ENCODE results near the gene DPM2. TPM values are rescaled to one million over a fixed set of nuclear protein-coding genes. Genes with fewer than 3 reads are reported as not detected.

The DPM2 gene
- total and polyA plus RNA-seq, 2 experiments from 2014 or later, result 36.6 to 92.4 TPM

DNA sequence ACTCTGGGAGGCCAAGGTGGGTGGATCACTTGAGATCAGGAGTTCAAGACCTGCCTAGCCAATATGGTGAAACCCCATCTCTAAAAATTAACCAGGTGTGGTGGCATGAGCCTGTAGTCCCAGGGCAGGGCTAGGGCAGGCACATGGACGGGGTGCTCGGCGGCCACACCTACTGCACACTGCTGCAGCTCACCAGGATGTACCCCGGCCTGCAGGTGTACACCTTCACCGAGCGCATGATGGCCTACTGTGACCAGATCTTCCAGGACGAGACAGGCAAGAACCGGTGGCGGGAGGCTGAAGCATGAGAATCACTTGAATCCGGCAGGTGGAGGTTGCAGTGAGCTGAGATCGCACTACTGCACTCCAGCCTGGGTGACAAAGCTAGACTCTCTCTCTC is 24.0 kb downstream of the DPM2 start:
- H3K4me3 Mint-ChIP-seq, result no peak overlapping the region
- no peak overlapping the region for H3K27ac Mint-ChIP-seq
- no peak overlapping the region for H2AFZ ChIP-seq
- DNase-seq (ENCODE audit: low spot score) (no peak), ATAC-seq (no peak)
- H3K9me3 Mint-ChIP-seq, result no peaks in the 10 kb centered on the region; the same call in 2 of the 3 replicates
- peaks cover 17% of the 10 kb centered on the region for H3K4me1 Mint-ChIP-seq
- H3K27me3 Mint-ChIP-seq (ENCODE audit: insufficient read depth, low read depth, poor library complexity), result peaks cover 10% of the 10 kb centered on the region
- H4K20me1 ChIP-seq (replicated peaks; ENCODE audit: insufficient read depth), result peaks cover 5% of the 10 kb centered on the region
- H3K36me3 Mint-ChIP-seq (ENCODE audit: low read depth), result peaks cover 19% of the 10 kb centered on the region; the same call in 2 of the 3 replicates
- H3K36me3 ChIP-seq (ENCODE audit: insufficient read depth), result no peaks in the 10 kb centered on the region
- H3F3A ChIP-seq (replicated peaks; ENCODE audit: low read depth), result peaks cover 15% of the 10 kb centered on the region; the same call in 1 of the 2 replicates
- no peak for TF ChIP-seq JUNB (IDR thresholded peaks at IDR 0.05; ENCODE audit: unreplicated experiment)
- no peak for TF ChIP-seq POLR2AphosphoS5 (IDR thresholded peaks at IDR 0.05; ENCODE audit: low read depth)
- TF ChIP-seq STAT1 (IDR thresholded peaks at IDR 0.05; ENCODE audit: unreplicated experiment), result no peak
- no peak for TF ChIP-seq ETS1 (IDR thresholded peaks at IDR 0.05)
- no peak for TF ChIP-seq CREB1 (CRISPR knock-in tag; IDR thresholded peaks at IDR 0.05; ENCODE audit: low read depth)
- TF ChIP-seq NANOG (IDR thresholded peaks at IDR 0.05; ENCODE audit: borderline replicate concordance), result no peak
- TF ChIP-seq EZH2phosphoT487 (IDR thresholded peaks at IDR 0.05; ENCODE audit: unreplicated experiment), result no peak
- TF ChIP-seq ZNF331 (CRISPR knock-in tag; IDR thresholded peaks at IDR 0.05; ENCODE audit: low read depth), result no peak
- TF ChIP-seq, protein P1, sequence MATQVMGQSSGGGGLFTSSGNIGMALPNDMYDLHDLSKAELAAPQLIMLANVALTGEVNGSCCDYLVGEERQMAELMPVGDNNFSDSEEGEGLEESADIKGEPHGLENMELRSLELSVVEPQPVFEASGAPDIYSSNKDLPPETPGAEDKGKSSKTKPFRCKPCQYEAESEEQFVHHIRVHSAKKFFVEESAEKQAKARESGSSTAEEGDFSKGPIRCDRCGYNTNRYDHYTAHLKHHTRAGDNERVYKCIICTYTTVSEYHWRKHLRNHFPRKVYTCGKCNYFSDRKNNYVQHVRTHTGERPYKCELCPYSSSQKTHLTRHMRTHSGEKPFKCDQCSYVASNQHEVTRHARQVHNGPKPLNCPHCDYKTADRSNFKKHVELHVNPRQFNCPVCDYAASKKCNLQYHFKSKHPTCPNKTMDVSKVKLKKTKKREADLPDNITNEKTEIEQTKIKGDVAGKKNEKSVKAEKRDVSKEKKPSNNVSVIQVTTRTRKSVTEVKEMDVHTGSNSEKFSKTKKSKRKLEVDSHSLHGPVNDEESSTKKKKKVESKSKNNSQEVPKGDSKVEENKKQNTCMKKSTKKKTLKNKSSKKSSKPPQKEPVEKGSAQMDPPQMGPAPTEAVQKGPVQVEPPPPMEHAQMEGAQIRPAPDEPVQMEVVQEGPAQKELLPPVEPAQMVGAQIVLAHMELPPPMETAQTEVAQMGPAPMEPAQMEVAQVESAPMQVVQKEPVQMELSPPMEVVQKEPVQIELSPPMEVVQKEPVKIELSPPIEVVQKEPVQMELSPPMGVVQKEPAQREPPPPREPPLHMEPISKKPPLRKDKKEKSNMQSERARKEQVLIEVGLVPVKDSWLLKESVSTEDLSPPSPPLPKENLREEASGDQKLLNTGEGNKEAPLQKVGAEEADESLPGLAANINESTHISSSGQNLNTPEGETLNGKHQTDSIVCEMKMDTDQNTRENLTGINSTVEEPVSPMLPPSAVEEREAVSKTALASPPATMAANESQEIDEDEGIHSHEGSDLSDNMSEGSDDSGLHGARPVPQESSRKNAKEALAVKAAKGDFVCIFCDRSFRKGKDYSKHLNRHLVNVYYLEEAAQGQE (IDR thresholded peaks at IDR 0.05; ENCODE audit: unreplicated experiment), result no peak
- no peak for TF ChIP-seq ZNF114 (CRISPR knock-in tag; IDR thresholded peaks at IDR 0.05)
- TF ChIP-seq EZH2 (IDR thresholded peaks at IDR 0.05; ENCODE audit: low read depth, unreplicated experiment), result no peak
- TF ChIP-seq, protein P2, sequence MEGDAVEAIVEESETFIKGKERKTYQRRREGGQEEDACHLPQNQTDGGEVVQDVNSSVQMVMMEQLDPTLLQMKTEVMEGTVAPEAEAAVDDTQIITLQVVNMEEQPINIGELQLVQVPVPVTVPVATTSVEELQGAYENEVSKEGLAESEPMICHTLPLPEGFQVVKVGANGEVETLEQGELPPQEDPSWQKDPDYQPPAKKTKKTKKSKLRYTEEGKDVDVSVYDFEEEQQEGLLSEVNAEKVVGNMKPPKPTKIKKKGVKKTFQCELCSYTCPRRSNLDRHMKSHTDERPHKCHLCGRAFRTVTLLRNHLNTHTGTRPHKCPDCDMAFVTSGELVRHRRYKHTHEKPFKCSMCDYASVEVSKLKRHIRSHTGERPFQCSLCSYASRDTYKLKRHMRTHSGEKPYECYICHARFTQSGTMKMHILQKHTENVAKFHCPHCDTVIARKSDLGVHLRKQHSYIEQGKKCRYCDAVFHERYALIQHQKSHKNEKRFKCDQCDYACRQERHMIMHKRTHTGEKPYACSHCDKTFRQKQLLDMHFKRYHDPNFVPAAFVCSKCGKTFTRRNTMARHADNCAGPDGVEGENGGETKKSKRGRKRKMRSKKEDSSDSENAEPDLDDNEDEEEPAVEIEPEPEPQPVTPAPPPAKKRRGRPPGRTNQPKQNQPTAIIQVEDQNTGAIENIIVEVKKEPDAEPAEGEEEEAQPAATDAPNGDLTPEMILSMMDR (conservative IDR thresholded peaks at IDR 0.05; ENCODE audit: low read depth in 2 of 2), result no peak
- TF ChIP-seq, protein P3, sequence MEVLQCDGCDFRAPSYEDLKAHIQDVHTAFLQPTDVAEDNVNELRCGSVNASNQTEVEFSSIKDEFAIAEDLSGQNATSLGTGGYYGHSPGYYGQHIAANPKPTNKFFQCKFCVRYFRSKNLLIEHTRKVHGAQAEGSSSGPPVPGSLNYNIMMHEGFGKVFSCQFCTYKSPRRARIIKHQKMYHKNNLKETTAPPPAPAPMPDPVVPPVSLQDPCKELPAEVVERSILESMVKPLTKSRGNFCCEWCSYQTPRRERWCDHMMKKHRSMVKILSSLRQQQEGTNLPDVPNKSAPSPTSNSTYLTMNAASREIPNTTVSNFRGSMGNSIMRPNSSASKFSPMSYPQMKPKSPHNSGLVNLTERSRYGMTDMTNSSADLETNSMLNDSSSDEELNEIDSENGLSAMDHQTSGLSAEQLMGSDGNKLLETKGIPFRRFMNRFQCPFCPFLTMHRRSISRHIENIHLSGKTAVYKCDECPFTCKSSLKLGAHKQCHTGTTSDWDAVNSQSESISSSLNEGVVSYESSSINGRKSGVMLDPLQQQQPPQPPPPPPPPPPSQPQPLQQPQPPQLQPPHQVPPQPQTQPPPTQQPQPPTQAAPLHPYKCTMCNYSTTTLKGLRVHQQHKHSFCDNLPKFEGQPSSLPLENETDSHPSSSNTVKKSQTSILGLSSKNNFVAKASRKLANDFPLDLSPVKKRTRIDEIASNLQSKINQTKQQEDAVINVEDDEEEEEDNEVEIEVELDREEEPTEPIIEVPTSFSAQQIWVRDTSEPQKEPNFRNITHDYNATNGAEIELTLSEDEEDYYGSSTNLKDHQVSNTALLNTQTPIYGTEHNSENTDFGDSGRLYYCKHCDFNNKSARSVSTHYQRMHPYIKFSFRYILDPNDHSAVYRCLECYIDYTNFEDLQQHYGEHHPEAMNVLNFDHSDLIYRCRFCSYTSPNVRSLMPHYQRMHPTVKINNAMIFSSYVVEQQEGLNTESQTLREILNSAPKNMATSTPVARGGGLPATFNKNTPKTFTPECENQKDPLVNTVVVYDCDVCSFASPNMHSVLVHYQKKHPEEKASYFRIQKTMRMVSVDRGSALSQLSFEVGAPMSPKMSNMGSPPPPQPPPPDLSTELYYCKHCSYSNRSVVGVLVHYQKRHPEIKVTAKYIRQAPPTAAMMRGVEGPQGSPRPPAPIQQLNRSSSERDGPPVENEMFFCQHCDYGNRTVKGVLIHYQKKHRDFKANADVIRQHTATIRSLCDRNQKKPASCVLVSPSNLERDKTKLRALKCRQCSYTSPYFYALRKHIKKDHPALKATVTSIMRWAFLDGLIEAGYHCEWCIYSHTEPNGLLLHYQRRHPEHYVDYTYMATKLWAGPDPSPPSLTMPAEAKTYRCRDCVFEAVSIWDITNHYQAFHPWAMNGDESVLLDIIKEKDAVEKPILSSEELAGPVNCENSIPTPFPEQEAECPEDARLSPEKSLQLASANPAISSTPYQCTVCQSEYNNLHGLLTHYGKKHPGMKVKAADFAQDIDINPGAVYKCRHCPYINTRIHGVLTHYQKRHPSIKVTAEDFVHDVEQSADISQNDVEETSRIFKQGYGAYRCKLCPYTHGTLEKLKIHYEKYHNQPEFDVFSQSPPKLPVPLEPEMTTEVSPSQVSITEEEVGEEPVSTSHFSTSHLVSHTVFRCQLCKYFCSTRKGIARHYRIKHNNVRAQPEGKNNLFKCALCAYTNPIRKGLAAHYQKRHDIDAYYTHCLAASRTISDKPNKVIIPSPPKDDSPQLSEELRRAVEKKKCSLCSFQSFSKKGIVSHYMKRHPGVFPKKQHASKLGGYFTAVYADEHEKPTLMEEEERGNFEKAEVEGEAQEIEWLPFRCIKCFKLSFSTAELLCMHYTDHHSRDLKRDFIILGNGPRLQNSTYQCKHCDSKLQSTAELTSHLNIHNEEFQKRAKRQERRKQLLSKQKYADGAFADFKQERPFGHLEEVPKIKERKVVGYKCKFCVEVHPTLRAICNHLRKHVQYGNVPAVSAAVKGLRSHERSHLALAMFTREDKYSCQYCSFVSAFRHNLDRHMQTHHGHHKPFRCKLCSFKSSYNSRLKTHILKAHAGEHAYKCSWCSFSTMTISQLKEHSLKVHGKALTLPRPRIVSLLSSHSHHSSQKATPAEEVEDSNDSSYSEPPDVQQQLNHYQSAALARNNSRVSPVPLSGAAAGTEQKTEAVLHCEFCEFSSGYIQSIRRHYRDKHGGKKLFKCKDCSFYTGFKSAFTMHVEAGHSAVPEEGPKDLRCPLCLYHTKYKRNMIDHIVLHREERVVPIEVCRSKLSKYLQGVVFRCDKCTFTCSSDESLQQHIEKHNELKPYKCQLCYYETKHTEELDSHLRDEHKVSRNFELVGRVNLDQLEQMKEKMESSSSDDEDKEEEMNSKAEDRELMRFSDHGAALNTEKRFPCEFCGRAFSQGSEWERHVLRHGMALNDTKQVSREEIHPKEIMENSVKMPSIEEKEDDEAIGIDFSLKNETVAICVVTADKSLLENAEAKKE (CRISPR knock-in tag; IDR thresholded peaks at IDR 0.05), result no peak
- H3K79me2 ChIP-seq (replicated peaks; ENCODE audit: insufficient read depth), result no peaks in the 10 kb centered on the region
- H3K4me3 ChIP-seq, result no peak overlapping the region
- H3K4me2 ChIP-seq, result no peak overlapping the region
- no peak overlapping the region for H3K27ac ChIP-seq (ENCODE audit: low read depth)
- H3K9me2 ChIP-seq (ENCODE audit: insufficient read depth), result no peaks in the 10 kb centered on the region
- 0 out of 2 replicates have a peak, but pooled peaks cover 7% of the 10 kb centered on the region for H3K27me3 ChIP-seq (ENCODE audit: insufficient read depth)
- H3K4me1 ChIP-seq (ENCODE audit: insufficient read depth), result peaks cover 8% of the 10 kb centered on the region; the same call in 1 of the 2 replicates
